Left renal pelvis (tissue), 4 donors: ENCODE measurements around the gene CPM. TPM values are rescaled to one million over a fixed set of nuclear protein-coding genes. Genes with fewer than 3 reads are reported as not detected.
"Not testable (repeated sequence)": the region's sequence is repeated elsewhere in the genome, so short reads cannot be mapped to it uniquely, and the experiment has no call there.

Source experiments
- DNase-seq, 4 donors: peaks; one replicate each; pipeline ENCODE4 v3.0.0-alpha.2; 2013; ENCODE audit warnings: low read depth in 4 of 4, low spot score in 3 of 4
- polyA plus RNA-seq, 4 donors: library from polyadenylated mRNA; unstranded; fragments of 120-200 nt; gene quantifications; one replicate each; pipeline ENCODE4 v1.2.1, GENCODE V29; 2013; ENCODE audit not compliant: insufficient read length in 4 of 4

CPM gene
- polyA plus RNA-seq, 4 donors: 2.2 to 29.2 (median 26.7) TPM

GRCh38 chr12:68810027-68810389 lies 123.0 kb downstream of the CPM start:
- DNase-seq: not testable (repeated sequence)

GRCh38 chr12:68809190-68810026 lies 123.6 kb downstream of the CPM start:
- DNase-seq: no peak

GRCh38 chr12:68808388-68809189 lies 124.4 kb downstream of the CPM start:
- peak in 3 of 4 donors; percentile 58 to 69 (median 64) for DNase-seq

- peak; percentile 72 to 86 (median 84) for DNase-seq
Observed at GRCh38 chr12:68807576-68808387, 125.2 kb downstream of the CPM start, which contains the start of gene MDM2. Gene MDM2, plus strand, starts transcription at chr12:68808177. Its CDS starts 301 bp downstream, at chr12:68808478.

- DNase-seq: not testable (repeated sequence)
Observed at GRCh38 chr12:68807274-68807575, 125.7 kb downstream of the CPM start.

- no peak for DNase-seq
Observed at GRCh38 chr12:68806488-68807237, 126.3 kb downstream of the CPM start.

GRCh38 chr12:68805592-68806120 lies 127.3 kb downstream of the CPM start:
- no peak for DNase-seq

GRCh38 chr12:68804657-68805591 lies 128.0 kb downstream of the CPM start:
- no peak for DNase-seq

GRCh38 chr12:68803948-68804656 lies 128.9 kb downstream of the CPM start:
- DNase-seq: no peak

GRCh38 chr12:68802911-68803651 lies 129.9 kb downstream of the CPM start:
- not testable (repeated sequence) for DNase-seq

- DNase-seq: not testable (repeated sequence)
Observed at GRCh38 chr12:68802372-68802745, 130.6 kb downstream of the CPM start.

Other genes starting within 250 kb of the CPM start
- gene NUP107, start 246.2 kb downstream of the CPM start, polyA plus RNA-seq: 10 to 100 TPM; 59.0 to 81.0 (median 70.3) TPM
- gene SLC35E3, start 187.0 kb downstream of the CPM start, polyA plus RNA-seq: 10 to 100 TPM; 14.7 to 18.7 (median 18.2) TPM
- 10 to 100 TPM; 55.0 to 78.0 (median 73.9) TPM for gene MDM2, start 125.0 kb downstream of the CPM start, polyA plus RNA-seq